Measurements from ENCODE around the gene MINK1. TPM values are rescaled to one million over a fixed set of nuclear protein-coding genes. Genes with fewer than 3 reads are reported as not detected.

The MINK1 gene
- total and polyA plus RNA-seq, 2 donors from 2014 or later, result 21.2 to 118 TPM

- Histone ChIP-seq H3K4me3 (ENCODE audit: low read length in 3 of 3) (no peak overlapping the region), H3K4me1 (ENCODE audit: control insufficient read depth in 2 of 3, insufficient read depth in 2 of 3, low read depth in 1 of 3, low read length in 3 of 3) (peaks cover 0 to 8% (median 4%) of the 10 kb centered on the region in 3 donors), H3K9ac (ENCODE audit: low read length in 3 of 3) (no peak overlapping the region), H3K27me3 (ENCODE audit: control insufficient read depth, insufficient read depth, low read length) (no peaks in the 10 kb centered on the region), H3K36me3 (ENCODE audit: control insufficient read depth in 2 of 3, insufficient read depth in 3 of 3, low read length in 3 of 3) (peaks cover 0 to 4% (median 0%) of the 10 kb centered on the region in 3 donors), H3K27ac (ENCODE audit: low read depth in 2 of 2, low read length in 2 of 2) (peak overlapping the region; percentile 39 to 44), H3K9me3 (ENCODE audit: control insufficient read depth in 2 of 3, insufficient read depth in 1 of 3, low read length in 3 of 3) (no peaks in the 10 kb centered on the region)
- no peak for TF ChIP-seq CTCF (IDR thresholded peaks at IDR 0.05; ENCODE audit: borderline replicate concordance, extremely low read depth, insufficient read depth)
- peak in 1 of 5 donors; percentile 88 for DNase-seq
- FAIRE-seq, result no peak
- intact Hi-C loops (cut with DNase I), result no loop called here
These were observed 25.7 kb downstream of the MINK1 start for GRCh38 chr17:4858882-4859260.

- H3K27ac ChIP-seq (ENCODE audit: low read depth in 2 of 2, low read length in 2 of 2), result no peak overlapping the region
- no peak overlapping the region for H3K4me3 ChIP-seq (ENCODE audit: low read length in 3 of 3)
- DNase-seq, result no peak
- H3K36me3 ChIP-seq (ENCODE audit: control insufficient read depth in 2 of 3, insufficient read depth in 3 of 3, low read length in 3 of 3), result peaks cover 0 to 4% (median 0%) of the 10 kb centered on the region in 3 donors
- no peaks in the 10 kb centered on the region for H3K9me3 ChIP-seq (ENCODE audit: control insufficient read depth in 2 of 3, insufficient read depth in 1 of 3, low read length in 3 of 3)
- no peak for TF ChIP-seq CTCF (IDR thresholded peaks at IDR 0.05; ENCODE audit: borderline replicate concordance, extremely low read depth, insufficient read depth)
- no peak for FAIRE-seq
- H3K27me3 ChIP-seq (ENCODE audit: control insufficient read depth, insufficient read depth, low read length), result no peaks in the 10 kb centered on the region
- intact Hi-C loops (cut with DNase I), result no loop called here
- H3K9ac ChIP-seq (ENCODE audit: low read length in 3 of 3), result no peak overlapping the region
- H3K4me1 ChIP-seq (ENCODE audit: control insufficient read depth in 2 of 3, insufficient read depth in 2 of 3, low read depth in 1 of 3, low read length in 3 of 3), result peaks cover 0 to 8% (median 4%) of the 10 kb centered on the region in 3 donors
These were observed 26.9 kb downstream of the MINK1 start for GRCh38 chr17:4859816-4860625.

- no peak overlapping the region for H3K27ac ChIP-seq (ENCODE audit: low read depth in 2 of 2, low read length in 2 of 2)
These were observed 27.5 kb downstream of the MINK1 start for GRCh38 chr17:4860651-4861050.

More at GRCh38 chr17:4860651-4861050, 27.5 kb downstream of the MINK1 start:
- H3K4me1 ChIP-seq (ENCODE audit: control insufficient read depth in 2 of 3, insufficient read depth in 2 of 3, low read depth in 1 of 3, low read length in 3 of 3), result peaks cover 0 to 8% (median 4%) of the 10 kb centered on the region in 3 donors
- H3K27me3 ChIP-seq (ENCODE audit: control insufficient read depth, insufficient read depth, low read length), result no peaks in the 10 kb centered on the region
- no peak for DNase-seq
- no peak for FAIRE-seq
- no peaks in the 10 kb centered on the region for H3K9me3 ChIP-seq (ENCODE audit: control insufficient read depth in 2 of 3, insufficient read depth in 1 of 3, low read length in 3 of 3)
- H3K36me3 ChIP-seq (ENCODE audit: control insufficient read depth in 2 of 3, insufficient read depth in 3 of 3, low read length in 3 of 3), result peaks cover 0 to 4% (median 0%) of the 10 kb centered on the region in 3 donors
- H3K9ac ChIP-seq (ENCODE audit: low read length in 3 of 3), result no peak overlapping the region
- intact Hi-C loops (cut with DNase I), result no loop called here
- no peak for TF ChIP-seq CTCF (IDR thresholded peaks at IDR 0.05; ENCODE audit: borderline replicate concordance, extremely low read depth, insufficient read depth)
- H3K4me3 ChIP-seq (ENCODE audit: low read length in 3 of 3), result no peak overlapping the region
